A172 (cell line): ENCODE measurements around the gene NEGR1. TPM values are rescaled to one million over a fixed set of nuclear protein-coding genes. Genes with fewer than 3 reads are reported as not detected.

Experiments used
- DNase-seq: peaks from one replicate; pipeline ENCODE4 v3.0.0-alpha.2; 2015; ENCODE audit warnings: low spot score
- total RNA-seq: library from RNA; depleted of rRNA; stranded (reverse); fragments of >200 nt; shearing (Covaris generic); gene quantifications from 2 replicates; pipeline ENCODE4 v1.2.3, GENCODE V29; 2014

NEGR1 gene
- total RNA-seq, 1 experiment from 2014 or later = 0.03 TPM

DNA sequence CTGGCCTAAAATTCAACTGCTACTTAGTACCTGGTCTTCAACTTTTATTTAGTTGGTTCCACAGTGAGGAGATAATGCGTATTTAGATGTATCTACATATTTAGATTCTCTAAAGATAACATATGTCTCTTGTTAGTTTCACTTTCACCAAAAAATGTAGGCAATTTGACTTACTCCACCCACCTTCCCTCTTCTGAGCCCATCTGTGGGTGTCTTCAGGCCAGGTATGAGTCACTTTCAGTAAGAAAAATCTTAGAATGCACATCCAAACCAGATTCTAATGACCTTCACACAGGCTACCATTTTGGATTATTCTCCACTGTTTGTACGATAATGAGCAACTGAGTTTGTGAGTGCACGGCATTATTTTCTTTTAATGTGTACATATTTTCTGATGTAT, 501.7 kb downstream of the NEGR1 start:
- peak; percentile 0 for DNase-seq

DNA sequence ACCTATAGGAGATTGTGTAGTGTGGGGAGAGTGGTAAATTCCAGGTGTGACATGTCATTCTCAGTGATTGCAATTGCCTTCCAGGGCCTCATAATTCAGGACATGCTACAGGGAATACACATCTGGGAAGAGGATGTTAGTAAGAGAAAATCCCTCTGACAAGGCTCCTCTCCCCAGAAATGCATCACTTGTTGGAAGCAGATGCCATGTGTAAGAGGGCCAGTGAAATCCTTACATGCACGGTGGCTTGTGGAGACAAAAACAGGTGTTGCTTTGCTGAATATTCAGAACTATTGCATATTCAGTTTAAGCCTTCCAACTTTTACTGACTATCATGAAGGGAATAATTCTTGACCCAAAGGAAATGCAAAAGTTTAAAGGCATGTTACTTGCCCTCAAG, 503.4 kb downstream of the NEGR1 start:
- no peak for DNase-seq

DNA sequence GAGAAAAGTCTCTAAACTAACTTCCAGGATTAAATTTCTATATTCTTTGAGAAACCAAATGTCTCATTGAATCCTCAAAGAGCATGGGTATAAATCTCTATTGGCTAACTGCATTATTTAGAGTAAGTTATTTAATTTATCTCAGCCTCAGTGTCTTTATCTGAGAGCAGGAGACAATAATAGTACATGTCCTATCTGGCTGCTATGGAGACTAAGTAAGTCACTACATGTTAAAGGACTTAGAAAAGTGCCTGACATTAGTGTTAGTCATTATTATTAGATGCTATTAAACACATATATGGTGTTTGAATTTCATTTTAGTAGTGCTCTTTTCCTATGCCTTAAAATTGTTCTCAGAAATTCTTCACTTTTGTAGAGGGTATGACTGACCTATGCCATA, 505.2 kb downstream of the NEGR1 start:
- no peak for DNase-seq

DNA sequence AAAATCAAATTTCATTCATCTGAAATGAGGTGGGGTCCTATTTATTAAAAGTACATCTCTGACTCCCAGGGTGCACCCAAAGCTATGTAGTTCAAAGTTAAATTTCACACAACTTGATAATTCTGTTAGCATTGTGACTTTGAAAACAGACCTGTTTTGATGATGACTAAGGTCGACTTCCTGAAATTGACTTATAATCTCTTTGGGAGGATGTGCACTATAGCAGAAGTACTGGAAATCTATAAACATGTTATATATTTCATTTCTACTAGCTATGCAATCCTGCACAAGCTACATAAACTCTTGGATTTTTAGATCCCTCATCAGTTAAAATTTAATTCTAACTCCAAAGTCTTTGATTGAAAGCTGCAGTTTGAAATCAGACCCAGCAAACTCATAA, 507.6 kb downstream of the NEGR1 start:
- DNase-seq = no peak

DNA sequence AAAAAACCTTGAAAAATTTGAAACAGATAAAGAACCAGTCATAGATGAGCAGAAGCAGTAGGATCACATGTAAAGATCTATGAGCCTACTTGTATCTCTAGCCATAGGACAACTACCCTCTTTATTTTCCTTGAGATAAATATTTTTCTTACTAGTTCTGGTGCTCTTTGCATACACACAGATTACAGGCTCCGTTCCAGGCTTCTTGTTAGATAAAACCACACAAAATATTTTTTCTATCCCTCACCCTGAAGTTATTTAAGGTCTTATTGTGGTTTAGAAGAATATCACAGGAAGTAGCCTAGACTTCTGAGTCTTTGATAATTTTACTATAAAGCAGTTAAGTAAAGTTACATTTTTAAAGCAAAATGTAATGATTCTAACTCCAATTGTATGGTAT, 512.2 kb downstream of the NEGR1 start:
- peak; percentile 4 for DNase-seq

DNA sequence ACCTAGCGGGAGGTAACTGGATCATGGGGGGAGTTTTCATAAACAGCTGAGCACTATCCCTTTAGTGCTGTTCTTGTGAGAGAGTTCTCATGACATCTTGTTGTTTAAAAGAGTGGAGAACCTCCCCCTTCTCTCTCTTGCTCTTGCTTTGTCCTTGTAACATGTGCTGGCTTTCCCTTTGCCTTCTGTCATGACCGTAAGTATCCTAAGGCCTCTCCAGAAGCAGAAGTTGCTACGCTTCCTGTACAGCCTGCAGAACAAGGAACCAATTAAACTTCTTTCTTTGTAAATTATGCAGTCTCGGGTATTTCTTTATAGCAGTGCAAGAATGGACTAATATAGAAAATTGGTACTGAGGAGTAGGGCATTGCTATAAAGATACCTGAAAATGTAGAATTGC, 515.6 kb downstream of the NEGR1 start:
- DNase-seq = no peak

DNA sequence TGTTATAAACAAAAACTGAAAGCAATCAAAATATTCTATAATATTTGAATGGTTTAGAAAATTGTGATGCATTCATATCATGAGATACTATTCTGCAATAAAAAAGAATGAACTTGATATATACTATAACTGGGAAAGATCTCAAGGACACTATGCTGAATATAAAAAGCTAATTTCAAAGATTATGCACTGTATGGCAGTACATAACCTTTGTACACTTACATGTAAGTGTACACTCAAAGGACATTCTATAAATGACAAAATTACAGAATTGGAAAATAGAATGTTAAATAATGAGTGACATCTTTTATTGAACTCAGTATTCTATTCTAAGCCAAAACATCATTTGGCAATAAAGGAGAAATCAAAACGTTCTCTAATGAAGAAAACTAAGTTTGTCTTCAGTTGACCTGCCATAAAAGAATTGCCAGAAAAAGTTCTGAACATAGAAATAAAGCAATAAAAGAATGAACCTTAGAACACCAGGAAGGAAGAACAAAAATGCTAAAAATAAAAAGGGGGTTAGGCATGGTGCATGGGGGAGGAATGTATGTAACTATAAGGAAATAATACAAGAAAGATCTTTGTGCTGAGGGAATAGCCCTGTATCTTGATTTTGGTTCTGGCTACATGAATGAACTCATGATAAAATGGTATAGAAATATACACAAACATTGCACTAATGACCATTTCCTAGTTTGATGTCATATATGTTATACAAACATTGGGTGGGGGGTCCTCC, 519.7 kb downstream of the NEGR1 start:
- DNase-seq = no peak

DNA sequence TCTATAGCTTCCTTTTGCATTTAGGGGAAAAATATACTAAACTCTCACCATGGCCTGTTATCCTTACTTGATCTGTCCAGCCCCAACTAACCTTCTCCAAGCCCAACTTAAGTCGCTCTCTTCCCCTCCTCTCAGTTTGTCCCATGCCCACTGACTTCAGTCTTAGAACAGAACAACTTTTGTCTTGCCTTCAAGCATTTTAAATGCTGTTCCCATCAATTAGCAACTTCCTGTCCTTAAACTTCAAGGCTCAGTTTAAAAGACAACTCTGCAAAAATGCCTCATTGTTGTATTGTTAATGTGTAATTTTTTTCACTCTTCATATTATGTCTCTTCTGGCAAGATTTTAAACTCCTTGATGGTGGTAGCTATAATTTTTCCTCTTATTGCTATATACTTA, 526.9 kb downstream of the NEGR1 start:
- DNase-seq = no peak

DNA sequence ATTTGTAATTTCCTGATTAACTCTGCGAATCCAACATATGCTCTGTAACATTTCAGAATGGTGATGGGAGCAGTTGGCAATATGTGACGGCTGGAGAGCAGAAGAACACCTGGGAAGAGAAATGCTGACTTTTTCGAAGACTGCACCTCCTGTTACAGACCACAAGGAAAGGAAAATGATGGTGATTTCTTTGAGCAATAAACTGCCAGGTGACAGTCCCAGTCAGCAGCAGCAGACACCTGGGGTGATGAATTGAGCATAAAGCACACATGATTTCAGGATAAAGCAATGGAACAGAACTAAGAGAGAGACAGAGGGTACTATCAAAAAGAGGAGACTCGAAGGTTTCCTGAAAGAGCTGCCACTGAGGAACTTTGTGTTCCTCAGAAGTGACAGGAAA, 528.6 kb downstream of the NEGR1 start:
- DNase-seq = no peak

DNA sequence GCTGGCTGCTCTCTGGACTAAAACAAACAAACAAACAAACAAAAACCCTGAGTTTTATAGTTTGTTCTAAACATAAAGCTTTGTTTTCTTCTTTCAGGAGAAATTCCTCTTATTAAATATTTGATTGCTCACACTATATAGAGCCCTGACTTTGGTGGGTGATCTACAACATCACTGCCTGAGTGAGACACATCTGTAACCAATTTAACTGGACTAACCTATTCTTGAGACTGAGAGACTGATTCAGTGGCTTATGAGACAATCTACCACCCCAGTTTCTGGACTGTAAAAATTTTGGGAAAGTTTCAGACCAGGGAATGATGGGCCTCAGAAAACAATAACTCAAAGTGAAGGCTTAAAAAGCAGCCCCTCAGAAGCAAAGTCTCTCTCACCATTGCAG, 537.0 kb downstream of the NEGR1 start:
- no peak for DNase-seq

DNA sequence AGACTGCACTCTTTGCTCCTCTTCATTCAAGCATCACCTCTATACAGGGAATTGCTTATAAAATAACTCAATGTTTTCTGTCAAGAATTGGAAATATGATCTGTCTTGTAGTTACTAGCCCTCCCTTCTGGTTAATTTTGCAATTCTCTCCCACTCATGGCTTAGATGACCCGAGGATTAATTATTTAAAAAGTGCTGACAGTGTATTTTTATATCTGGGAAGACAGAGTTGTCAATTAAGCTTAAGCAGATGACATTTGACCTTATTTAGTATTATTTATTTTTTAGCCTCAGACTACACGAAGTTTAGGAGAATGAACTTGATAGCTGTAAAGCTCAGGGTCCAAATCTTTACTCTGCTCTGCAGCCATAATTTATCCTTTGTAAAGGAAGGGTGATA, 538.5 kb downstream of the NEGR1 start:
- DNase-seq = no peak

DNA sequence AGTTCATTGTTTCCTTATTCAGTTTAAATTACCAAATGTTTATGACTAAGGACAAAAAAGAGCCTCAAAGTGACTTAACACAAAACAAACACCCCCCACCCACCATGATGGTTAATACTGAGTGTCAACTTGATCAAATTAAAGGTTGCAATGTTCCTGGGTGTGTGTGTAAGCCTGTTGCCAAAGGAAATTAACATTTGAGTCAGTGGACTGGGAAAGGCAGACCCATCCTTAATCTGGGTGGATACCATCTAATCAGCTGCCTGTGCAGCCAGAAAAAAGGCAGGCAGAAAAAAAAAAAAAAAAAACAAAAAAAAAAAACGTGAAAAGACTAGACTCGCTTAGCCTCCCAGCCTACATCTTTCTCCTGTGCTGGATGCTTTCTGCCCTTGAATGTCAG, 543.4 kb downstream of the NEGR1 start:
- no peak for DNase-seq

DNA sequence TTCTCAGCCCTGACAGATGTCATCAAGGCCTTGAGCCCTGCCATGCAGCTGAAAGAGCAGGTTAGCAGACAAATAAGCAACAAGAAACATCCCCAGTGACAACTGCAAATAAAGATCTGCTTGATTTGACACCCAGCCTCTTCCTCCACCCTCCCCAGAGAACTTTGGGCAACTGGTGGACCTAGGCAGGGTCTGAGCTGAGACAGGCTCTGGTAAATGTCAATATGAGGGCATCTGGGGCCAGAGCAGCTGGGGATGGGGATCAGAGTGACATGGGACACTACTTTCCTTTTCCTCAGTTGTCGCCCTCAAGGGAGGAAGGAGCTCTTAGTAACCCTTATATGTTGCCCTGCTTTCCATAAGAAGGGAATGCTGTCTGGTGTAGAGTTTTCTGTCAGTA, 544.1 kb downstream of the NEGR1 start:
- DNase-seq = no peak

DNA sequence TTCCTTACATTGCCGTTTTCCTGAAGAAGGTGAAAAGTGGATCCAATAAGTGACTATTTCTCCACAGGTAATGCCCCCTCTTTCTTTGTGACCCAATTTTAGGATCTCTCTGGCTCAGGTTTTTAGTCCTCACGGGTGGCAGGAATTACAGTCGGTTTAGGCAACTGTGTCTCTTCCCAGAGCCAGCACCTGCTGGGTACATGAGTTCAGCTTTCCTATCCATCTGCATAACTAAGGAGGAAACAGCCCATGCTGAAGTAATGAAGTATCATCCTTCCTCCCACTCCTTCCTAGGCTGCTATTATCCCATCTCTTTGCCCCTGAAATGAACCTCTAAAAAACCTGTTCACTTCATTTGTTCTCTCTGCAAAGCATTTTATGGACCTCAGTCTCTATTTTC, 544.6 kb downstream of the NEGR1 start:
- DNase-seq = no peak

DNA sequence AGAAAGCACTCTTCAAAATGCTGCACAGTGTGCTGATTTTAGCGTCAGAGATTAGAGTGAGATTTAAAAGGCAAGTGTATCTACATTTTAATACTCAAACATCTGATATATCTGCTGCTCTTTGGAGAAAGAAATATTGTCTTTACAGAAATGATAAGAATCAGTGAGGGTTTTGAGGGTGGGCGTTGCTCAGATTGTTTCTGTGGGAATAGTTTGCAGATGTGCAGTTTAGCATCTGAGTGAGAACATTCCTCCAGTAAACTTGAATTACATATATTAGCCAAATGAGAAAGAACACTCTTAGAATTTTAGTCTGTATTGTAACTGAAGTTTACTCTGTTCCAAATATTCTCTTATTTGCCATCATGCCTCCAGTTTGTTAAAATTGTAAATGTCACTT, 549.2 kb downstream of the NEGR1 start:
- DNase-seq = no peak

DNA sequence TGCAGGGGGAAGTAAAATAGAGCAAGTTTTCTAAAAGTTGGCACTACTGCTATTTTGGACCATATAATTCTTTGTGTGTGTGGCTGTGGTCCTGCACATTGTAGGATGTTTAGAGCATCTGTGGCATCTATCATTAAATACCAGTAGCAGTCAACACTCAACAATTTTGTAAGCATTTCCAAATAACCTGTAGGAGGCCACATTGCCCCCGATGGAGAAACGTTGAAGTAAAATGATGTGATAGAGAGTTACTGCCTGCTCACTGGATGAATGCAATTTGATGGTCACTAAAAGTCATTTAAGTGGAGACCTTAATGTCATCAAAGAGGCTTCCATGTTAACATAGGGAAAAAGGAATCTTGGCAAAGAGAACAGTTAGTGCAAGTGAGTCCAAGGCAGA, 560.8 kb downstream of the NEGR1 start:
- DNase-seq = no peak

DNA sequence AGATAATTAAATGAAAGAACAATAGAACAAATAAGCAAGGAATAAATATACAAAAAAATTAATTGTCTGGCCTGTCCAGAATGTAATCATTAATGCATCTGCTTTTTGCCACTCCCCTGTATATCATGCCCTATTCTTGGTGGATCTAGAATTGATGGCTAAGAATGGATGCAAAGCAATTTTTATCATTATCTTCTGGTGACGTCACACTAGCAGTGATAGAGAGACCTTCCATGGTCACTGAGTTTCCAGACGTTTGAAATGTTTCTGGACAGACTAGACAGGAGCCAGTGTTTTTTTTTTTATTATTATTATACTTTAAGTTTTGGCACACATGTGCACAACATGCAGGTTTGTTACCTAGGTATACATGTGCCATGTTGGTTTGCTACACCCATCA, 563.0 kb downstream of the NEGR1 start:
- no peak for DNase-seq

DNA sequence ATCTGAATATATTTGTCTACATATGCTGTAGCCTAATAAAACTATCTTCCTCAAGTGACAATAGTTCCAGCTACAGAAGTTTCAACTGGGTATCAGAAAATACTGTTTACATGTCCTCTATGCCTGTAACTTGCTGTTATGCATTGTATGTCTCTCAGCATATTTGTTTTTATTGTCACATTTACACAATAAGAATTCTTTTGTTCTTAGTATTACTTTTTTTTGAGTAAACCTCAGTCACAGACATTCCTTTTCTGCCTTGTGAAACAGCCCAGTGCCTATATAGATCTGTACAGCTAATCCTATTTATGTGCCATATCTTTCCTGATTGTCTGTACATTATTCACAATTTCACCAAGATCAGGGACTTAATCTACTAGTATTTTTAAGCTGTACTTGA, 565.2 kb downstream of the NEGR1 start:
- DNase-seq = no peak

DNA sequence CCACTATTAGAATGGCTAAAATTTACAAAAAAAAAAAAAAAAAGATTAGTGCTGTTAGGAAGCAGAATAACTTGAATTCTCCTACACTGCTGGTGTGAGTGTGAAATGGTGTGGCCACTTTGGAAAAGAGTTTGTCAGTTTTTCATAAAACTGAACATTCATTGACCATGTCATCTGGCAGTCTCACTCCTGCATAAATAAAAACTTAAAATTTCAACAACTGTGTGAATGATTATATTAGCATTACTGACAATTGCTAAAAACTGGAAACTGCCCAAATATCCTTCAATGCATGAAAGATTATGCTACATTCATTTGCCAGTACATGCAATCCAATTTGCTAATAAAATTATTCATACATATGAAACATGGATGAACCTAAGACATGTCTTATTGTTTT, 570.9 kb downstream of the NEGR1 start:
- no peak for DNase-seq

DNA sequence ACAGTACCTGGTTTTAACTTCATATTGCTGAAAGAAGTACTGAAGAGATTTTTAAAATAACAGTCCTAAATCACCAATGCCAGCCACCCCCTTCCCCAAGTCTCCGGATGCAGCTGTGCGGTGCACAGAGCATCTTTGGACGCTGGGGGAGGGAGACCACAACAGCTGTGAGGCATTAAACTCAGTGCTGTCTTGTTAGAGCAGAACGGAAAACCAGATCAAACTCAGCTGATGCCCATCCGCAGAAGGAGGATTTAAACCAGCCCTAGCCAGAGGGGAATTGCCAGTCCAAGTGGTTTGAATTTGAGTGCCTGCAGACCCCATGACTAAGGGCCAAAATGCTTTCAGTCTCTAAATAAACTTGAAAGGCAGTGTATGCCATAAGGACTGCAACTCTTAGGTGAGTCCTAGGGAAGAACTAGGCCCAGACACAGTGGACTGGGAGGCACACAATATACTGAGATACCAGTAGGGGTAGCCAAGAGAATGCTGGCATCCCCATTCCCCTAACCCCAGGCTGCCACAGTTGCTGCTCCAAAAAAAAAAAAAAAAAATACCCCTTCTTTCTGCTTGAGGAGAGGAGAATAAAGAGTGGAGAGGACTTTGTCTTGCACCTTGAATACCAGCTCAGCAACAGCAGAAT, 576.2 kb downstream of the NEGR1 start:
- DNase-seq = no peak

DNA sequence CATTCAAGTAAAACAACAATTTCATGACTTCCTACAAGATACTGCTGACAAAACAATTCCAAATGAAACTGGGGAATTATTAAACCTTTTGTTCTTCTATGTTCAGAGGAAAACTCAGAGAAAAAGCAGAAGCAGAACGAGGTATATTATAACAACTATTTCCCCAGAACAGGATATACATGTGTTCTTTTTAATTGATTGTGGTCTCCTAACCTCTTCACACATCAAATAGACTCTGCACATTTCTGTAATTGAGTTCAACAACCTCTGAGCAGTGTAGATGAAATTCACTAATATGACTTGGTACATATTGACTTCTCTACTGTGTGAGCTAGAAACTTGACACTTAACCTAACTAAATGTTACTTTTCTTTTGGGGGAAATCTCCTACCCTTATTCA, 584.2 kb downstream of the NEGR1 start:
- DNase-seq = no peak

DNA sequence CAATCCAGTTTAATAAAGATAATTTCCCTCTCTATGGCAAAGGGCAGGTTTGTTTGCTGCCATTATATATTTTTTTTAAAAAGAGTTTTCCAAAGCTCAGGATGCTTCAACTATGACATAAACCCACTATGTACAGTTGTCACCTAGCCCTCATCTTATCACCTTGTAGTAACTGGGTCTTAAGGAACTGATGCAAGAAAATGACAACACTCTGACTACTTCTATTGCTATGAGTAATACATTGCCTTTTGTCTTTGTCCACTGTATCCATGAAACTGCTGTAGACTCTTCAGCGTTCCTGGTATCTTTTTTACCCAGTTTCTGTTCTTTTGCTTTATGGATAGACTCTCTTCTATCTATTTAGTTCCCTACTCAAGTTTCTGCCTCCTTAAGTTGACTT, 586.5 kb downstream of the NEGR1 start:
- no peak for DNase-seq

DNA sequence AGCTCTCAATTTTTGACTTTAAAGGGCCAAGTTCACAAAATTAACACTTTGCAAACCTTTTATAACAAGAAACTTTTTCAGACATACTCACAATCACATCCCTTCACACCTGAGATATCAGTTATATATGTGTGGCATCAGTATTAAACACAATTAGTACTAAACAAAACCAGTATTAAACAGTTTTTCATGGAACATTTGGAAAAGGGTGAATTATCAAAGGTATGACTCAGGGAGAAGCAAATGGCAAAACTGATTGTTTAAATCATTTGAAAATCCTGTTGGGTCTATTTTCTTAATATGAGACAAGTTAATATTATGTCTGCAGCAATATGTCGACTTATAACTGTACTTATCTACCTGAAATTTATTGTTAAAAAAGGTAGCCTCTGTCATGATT, 587.3 kb downstream of the NEGR1 start:
- no peak for DNase-seq

DNA sequence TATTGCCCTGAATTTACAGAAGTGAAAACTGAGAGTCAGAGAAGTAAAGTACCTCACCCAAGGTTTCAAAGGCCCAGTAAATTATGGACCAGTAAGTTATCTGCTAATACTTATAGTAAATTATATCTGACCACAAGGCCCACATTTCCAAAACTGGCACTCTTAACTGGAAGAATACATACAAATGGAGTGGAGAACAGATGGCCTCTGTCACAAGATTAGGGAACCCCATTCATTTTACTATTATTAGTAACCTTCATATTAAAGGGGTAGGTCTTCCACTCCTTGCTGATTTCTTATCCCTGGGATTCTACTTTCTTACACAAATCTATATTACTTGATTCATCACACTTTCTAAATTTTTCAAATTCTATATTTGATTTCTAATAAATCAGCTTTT, 588.8 kb downstream of the NEGR1 start:
- no peak for DNase-seq
